ENCODE results near the gene MSX2.

The MSX2 gene

DNA sequence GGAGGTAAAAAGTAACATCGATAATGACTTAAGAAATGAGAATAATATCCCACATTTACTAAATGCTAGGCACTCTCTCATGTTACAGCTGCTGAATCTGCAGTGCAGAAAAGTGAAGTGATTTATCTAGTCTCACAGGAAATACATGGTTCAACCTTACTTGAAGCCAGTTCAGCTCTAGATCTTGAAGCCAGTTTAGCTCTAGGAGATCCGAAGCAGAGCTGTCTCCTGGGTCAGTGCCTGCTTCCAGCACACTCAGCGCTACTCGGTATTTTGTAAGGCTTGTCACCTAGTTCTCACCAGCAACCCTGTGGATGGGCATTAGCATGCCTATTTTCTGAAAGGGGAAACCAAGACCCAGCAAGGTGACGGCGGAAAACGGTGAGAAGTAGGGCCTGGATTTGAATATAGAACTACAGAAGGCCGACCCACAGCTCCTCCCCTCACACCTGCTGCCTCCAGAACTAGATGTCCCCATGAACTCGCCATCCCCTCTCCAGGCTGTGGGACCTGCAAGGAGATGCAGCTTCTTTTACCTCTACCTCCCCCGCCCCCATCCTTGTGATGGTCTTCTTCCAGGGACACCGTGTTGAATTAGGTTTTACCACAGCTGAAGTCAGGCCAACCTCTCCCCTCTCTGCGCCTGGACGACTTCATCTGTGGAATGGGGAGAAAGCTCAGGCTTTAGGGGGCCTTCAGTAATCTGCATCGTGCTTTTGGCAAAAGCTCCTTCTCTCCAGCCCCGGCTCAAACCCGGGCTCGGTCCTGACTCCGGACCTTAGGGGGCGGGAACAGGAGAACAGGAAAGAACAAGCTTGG is 4.4 kb upstream of the MSX2 start:
- DNase-seq = no peak

DNA sequence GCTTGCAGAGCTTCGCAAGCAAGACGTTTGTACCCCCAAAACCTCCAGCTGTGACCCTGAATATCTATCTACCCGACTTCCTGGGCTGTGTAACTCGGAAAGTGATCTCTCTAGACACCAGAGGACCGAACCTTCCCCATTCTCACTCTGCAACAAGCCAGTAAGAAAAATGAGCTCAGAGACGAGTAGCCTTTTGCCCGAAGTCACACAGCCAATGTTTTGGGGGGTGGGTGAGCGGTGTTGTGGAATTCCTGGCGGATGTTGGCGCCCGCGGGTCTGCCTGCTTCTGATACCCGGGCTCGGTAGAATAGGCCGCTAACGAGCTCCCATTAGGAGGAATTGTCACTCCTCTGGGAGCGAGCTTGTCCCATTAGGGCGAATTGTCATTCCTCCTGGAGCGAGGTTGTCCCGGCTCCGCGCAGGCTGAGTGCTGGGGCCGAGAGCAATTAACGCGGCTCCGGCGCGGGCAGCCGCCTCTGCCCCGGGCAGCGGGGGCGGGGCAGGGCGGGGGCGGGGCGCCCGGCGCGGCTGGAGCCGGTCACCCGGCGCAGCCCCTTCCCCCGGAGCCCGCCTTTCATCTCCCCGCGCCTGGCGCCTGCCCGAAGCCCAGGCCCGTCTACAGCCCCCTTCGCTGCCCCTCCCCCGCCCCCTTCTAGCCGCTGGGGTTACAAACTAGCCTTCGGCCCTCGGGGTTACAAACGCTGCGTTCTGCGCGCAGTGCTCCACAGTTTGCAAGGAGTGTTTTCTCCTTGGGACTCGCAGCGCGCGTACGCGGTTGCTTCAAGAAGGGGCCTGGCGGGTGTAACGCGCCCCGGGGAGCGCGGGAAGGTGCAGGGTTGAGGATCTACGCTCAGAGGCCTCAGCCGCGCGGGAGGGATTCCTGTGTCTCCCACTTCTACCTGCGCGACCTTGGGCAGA is 3.5 kb upstream of the MSX2 start:
- DNase-seq = no peak

DNA sequence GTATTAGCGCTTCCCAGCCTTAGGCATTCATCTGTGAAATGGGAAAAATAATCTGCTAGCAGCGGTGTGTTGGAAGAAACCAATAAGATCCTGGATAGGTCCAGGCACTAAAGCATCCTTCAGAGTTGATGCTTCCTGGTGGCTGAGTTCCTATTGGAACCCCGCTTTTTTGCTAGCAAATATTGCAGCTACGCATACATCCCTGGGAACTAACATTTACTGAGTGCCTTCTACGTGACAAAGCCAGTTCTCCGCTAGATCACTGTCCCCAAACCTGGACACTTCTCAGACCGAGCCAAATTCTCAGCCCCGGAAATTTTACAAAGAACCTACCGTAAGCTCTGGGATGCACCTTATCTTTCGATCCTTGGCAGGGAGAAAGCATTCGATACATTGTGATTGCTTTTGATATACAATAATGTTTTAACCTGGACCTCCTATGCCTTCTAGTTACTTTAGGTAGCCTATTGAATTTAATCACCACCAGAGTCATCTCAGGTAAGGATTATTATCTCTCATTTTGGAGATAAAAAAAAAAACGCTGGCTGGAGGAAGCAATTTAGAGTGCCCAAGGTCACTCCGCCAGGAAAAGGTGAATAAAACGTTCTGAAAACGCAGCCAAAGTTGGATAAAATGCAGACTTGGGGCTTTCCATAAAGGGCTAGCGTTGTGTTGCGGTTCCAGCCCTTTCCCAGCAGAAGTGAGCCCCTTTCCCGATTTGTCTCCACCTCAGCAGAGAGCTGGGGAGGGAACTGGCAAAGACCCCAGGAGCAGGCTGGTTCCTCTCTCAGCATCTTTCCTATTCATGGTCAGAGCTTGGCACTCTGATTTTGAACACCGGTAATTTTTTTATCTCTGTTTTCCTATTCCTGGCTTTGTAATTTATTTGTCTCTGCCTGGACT is 2.6 kb upstream of the MSX2 start:
- no peak for DNase-seq

GRCh38 chr5:174722500-174722899 is 1.9 kb upstream of the MSX2 start:
- DNase-seq = no peak

DNA sequence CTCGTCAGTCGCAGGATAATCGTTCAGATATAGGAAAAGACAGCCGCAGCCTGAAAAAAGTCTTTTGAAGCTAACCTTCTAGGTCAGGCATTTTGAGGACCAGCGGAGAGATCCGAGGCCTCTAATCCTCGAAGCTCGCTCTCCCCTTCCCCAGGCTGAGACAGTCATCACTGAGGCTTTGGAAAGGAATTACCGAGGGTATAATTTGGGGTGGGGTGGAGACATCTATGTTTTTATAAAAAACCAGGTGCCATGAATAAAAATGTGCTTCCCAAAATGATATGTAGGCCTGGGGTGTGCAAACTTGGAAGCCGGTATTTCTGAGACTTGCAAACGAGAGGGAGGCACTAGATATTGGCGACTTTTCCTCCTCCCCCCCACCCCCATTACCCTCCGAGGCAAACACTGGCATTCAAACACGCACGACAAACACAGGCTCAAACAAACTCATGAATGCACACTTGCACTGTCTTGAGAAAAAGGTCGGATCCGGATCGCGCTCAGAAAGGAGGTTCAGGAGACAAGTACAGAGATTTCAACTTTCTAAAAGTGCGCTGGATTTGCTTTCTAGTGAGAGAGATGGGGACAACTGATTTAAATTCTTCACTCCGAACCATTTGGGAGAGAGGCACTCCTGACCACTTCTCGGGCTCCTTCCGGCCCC is 935 bp upstream of the MSX2 start:
- no peak for DNase-seq

- DNase-seq = no peak
Observed at GRCh38 chr5:174723979-174724483, 351 bp upstream of the MSX2 start.

- no peak for DNase-seq
Observed at GRCh38 chr5:174725261-174725990, 1.0 kb downstream of the MSX2 start.

DNA sequence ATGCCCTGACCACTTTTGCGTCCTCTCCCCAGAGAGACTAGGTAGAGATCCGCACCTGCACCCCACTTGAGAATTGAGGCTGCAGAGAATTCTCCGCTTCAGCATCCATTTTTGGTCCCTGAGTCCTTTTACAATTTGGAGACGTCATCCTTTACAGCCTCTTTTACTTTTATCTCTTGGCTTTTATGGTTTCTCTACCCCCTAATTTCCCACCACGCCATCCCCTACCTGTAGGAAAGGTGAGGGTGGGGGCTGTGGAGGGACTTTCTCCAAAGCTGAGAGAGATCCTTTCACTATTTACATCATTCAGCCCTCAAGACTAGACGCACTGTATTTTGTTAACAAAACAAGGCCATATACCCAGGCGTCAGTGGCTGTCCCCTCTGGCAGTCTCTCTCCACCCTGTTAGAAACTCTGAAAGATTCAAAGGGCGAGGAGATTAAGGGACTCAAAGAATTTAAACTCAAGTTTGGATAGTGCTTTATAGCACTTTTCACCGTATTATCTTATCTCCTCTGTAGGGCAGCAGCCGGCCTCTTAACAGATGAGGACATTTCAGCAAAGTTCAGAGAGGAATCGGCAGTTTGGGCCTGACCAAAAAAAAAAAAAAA is 1.7 kb downstream of the MSX2 start:
- no peak for DNase-seq

DNA sequence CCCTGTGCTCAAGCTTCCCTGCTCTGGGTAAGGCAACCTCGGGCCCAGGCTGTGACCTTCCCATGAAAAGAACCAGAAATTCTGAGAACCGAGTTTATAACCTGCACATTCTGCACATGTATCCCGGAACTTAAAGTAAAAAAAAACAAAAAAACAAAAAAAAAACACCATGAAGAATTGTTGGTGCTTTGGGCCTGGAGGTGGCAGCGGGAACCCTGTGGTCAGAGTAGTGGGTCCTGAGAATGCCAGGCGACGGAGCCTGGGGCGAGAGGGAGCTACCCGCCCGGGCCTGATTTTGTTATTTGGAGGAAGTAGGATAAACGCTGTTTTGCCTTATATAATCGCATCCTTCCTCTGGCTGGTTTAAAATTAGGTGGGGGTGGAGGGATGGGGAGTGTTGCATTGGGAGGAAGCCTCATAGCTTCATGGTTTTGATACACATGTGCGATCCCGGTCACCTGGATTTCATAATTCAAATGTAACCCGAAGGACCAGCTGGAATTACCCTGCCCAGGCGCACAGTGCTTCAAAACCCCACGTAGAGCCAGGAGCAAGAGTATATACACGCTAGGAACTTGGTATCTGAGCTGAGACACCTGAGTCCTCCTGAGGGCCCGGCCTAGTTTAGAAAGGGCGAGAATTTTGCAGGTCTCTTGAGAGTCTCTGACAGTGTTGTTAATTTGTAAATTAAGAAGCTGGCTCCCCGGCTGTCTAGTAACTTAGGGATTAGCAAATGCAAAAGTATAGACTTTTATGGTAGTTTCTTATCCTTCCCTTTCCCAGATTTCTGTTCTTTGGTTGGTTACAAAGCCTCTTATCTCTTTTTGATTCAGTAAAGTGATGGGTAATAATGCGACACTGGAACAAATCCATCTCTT is 2.8 kb downstream of the MSX2 start:
- DNase-seq = no peak

- DNase-seq = no peak
Observed at GRCh38 chr5:174727794-174728680, 3.7 kb downstream of the MSX2 start.

- DNase-seq = no peak
Observed at GRCh38 chr5:174729075-174729680, 4.8 kb downstream of the MSX2 start.

DNA sequence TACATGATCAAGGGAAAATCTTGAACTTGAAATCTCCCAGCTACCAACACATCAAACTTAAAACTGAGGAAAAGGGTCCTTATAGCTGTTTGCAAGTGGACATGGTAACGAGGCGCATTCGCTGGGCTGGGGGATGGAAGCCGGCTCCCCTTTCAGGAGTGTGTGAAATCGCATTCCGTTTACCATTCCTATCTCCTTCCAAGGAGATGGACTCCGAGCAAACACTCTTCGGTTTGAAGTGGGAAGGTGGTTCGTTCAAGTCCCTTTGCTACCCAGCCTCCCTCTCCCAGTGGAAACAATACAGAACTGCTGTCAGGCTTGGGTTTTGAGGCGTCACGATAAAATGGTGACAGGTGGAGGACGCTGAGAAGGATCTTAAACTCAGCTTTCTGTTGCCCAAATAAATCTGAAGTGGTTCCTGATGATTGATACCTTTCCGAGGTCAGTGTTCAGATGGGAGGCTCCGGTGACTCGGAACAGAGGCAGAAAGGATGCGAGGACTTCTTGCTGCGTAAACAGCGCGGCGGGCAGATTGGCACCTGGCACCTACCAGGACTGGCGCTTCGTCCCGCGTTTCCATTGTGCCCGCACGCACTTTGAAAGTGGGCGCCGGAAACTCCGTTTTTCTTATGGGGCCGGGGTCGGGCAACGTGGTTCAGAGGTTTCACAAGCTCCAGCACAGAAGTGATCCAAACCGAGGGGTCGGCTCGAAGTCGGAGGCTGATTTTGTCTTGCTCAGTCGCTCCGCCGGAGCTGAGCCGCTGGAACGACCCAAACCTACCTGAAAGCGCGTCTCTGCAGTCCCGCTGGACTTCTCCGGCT is 7.0 kb downstream of the MSX2 start:
- DNase-seq = no peak

DNA sequence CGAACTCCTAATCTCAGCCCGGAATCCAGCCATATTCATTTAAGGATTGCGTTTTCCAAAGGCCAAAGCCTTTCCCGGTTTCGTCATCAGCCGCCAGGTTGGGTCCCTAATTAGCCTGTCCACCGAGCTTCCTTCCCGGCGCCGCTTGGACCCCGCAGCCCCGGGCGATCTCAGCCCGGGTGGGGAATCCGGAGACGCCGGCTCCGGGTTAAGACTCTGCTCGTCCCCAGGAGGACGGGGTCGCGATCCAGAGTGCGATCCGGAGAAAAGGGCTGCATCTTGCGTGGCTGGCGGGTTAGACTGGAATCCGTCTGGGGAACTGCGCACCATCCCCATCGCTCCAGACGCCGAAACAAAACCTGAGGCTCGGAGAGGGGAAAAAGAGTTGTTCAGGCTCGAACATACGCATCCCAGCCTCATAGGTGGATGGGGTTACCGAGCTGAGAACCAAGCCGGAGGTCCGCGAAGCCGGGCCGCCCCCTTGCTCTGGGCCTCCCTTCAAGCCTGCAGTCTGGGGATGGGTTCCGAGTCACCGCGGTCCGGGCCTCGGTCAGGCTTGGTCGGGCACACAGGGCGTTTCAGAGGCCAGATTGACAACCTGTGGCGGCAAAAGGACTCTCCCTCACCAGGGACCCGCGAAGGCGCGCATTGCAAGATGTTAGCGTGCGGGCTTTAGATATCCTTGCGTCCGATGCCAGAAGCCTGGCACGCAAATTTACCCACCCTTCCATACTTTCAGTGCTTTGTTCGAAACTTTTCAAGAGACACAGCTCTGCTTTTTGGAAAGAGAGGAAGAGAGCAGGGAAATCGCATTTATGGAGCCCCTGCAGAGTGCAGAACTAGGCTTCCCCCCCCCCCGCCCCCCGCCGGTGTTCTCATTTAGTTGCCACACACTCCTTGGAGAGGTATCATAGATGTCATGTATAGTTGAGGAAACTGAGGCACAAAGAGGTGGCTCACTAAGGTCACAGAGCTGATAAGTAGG is 7.9 kb downstream of the MSX2 start:
- no peak for DNase-seq

- no peak for DNase-seq
Observed at GRCh38 chr5:174733091-174733690, 8.8 kb downstream of the MSX2 start.

GRCh38 chr5:174733836-174734235 is 9.5 kb downstream of the MSX2 start:
- DNase-seq = no peak

Data from T1000 (cell line).